NCI-H2081 treated with DMSO at 0.1 percent for 48 hours (cell line): ENCODE measurements around the gene CASQ1.

ENCODE experiments used
- DNase-seq: peaks from one replicate; lab custom pipeline; 2025; lab: John Stamatoyannopoulos, UW

The CASQ1 gene

DNA sequence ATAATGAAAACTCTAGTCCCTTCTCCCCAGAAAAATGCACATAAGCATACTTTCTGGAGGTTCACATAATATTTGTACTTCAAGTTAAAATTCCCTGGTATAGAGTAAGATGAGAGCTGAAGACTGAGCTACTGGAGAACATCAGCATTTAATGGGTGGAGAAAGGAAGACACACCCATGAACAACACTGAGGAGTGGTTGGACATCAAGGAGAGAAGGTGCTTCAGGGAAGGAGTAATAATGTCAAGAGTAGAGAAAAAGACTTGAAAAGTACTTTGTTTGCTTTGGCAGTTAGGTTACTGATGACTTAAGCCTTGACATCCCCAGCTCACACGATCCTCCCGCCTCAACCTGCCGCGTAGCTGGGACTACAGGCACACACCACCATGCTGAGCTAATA is 36.7 kb downstream of the CASQ1 start:
- no peak for DNase-seq

DNA sequence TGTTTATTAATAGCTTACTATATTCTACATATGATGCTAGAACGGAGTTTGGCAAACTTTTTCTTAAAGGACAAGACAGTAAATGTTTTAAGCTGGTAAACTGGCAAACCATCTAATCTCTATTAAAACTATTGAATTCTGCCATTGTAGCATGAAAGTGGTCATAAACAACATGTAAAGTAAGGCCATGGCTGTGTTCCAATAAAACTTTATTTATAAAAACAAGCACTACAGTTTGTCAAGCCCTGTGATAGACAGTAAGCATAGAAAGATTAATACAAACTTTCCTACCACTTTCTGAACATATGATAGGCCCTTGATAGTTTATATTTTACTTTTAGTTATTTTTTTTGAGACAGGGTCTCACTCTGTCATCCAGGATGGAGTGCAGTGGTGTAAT is 37.2 kb downstream of the CASQ1 start:
- no peak for DNase-seq

DNA sequence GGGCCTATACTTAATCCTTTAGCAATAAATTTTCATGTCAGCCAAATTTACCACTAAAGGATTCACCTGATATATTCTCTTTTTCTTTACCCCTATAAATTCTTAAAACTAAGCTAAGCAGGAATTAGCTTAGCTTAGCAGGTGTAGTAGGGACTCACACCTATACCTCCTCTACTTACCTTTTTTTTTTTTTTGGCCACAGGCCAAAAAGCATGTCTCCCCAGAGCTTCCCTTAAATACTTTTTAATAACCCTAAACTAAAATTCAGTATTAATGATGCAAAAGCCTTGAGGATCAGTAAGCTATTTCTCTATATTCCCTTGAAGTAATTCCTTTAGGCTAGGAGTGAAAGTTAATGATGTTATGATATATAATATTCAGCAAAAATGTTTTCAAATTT is 38.1 kb downstream of the CASQ1 start:
- DNase-seq = no peak

DNA sequence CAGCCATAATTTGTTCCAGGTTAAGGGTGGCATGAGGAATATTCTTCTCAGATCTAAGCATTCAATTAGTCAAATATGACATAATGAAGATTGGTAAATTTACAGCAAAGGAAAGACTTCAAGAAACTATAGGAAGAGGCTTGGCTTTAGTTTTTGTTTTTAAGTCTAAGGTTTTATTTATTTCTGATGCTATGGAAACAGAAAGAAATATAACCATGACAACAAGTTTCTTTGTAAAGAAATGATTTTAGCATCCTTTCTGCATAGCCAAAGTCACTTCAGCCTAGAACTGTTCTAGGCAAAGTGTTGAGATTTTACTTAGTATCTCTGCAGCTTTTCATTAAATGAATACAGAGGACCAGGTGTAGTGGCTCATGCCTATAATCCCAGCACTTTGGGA is 42.5 kb downstream of the CASQ1 start:
- DNase-seq = no peak

DNA sequence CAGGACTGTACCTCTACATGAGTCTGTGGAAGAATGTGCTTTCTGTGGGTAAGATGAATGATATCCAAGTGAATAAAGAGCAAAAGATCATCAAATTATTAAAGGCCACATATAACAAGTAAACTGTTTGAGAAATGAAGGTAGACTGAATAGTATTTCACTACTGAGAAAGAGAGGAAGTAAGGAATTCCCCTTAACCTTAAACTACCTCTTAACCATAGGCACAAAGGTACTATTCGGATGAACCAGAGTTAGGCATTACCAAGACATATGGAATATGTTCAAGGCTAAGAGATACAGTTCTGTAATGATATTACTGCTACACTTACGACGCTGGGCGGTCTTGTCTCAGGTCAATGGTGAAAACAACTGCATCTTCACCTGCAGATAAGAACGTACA is 46.4 kb downstream of the CASQ1 start:
- no peak for DNase-seq

DNA sequence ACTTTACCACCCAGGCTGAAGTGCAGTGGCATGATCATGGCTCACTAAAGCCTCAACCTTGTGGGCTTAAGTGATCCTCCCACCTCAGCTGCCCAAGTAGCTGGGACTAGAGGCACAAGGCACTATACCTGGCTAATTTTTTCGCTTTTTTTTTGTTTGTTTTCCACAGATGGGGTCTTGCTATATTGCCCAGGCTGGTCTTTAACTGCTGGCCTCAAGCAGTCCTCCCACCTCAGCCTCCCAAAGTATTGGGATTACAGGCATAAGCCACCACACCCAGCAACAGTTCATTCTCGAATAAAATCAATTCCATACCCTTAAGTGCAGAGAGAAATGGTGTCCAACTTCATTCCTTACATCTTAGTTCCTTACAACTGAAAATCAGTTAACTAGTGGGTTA is 47.2 kb downstream of the CASQ1 start:
- no peak for DNase-seq

DNA sequence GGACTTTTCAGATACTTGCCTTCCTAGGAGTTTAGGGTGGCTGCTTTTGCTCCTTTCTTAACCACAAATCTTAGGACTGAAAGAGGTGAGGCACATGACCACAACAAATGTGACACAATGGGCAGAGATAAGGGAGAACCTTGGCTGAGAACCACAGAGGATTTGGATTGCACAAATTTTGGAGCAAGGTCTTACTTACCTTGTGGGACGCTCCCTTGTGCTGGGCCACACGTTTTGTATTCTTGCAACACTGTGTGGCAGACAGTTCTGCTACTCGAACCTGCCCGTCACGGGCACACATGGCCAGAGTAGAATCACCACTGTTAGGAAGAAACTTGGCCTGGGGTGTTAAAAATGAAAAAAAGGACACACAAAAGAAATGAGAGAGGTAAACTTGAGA is 48.0 kb downstream of the CASQ1 start:
- no peak for DNase-seq

DNA sequence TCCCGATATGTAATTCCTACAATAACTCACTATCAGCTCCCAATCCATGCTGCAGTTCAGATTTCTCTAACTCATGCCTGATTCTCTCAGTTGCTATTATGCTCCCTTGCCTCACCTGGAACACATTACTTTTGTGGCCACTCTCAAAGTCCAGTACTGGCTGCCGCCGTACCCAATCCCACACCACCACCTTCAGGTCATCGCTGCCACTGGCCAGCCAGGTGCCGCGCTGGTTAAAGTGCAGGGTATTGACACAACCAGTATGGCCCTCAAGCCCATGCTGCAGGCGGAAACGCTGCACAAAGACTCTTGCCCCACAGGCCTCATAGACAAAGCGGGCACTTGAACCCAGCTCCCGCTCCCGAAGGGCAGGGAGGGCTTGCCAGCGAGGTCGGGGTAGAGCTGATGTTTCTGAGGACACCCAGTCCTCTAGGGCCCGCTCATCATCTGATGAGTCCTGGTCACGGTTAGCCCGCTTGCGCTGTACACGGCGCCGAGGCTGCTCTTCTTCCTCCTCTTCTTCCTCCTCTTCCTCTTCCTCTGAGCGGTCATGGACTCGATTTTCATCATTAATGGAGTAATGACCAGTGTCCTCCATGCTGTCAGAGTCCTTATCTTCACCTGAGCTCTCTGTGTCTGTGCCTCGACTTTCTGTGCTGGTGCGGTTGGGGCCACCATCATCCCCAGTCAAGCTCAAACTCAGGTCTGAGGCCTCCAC is 49.4 kb downstream of the CASQ1 start:
- no peak for DNase-seq

DNA sequence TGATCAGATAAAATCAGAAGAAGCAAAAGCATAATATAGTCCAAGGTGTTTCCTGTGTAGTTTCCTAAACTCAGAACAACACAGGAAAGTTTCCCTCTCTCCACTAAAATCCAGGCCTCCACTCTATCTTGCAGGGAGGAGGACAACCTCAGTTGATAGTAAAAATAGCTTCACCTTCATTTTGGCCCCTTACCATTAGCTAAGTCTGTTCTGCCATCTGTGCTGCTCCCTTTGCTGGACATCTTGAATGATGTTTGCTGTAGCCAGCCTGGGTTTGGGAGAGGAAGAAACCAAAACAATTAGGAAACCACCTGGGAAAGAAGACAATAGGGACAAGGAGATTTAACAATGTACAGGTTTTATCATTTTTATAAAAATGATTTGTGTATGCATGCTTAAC is 53.4 kb downstream of the CASQ1 start:
- no peak for DNase-seq

DNA sequence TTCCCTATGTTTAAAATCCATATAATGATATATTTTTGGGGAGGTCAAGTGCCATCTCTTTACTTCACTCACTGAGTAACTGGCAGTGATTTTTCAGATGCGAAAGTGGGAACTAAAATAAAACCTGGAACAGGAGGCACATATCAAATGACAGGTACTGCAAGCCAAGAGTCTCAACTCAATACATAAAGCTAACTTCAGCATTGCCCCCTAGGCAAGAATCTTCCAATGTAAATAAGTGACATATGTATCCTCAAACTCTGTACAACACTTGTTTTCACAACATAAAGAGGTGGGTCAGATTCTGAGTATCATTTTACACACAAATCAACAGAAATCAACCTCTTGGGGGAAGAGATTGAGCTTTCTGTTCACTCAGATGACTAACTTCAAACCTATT is 53.8 kb downstream of the CASQ1 start:
- no peak for DNase-seq

DNA sequence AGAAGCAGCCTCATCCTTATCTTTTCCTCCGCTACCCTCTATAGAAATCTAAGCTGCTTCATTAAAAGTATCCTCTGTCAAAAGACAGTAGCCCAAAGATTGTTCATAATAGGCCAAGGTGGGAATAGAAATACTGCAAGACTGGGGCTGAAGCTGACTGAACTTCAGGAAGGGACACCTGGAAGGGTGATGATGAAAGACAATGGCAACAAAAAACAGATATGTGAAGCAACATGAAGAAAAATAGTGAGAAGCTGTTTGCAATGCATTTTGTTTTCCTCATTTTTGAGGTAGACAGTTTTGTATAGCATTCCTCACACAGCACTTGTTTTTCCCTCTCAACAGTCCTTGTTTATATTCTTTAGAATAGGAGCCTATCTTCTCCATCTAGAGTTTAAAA is 55.1 kb downstream of the CASQ1 start:
- no peak for DNase-seq

DNA sequence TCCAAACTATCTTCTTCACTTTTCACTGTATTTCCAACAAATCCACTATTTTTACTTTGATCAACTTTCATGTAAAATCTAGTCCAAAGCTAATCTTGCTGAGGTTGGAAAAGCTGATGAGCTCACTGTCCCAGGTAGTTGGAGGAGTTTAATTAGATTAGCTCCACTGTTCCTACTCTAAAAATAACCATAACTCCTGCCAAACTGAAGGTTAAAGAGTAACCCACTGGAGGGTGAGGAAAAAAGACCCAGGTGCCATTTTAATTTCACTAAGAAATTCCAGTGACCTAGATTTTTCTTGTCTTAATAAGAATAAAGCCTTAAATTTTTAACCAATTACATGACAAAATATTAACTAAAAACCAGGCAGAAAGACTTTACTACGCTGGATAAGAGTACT is 56.7 kb downstream of the CASQ1 start:
- no peak for DNase-seq

DNA sequence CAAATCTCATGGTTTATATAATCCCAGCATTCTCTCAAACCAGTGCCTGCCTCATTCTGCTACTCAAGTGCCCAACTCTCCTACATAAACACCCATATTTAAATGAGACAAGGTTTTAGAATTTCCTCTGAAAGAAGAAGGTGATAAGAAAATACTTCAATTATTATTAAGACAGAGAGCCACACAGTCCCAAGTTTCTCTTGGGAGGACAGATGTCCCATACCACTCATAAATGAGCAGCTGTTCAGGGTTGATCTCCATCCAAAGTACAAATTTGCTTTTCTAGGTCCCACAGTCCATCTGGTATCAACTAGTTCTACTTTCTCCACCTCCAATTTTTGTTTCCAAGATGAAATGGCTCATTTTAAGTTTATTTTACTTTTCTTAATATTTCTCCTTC is 60.6 kb downstream of the CASQ1 start:
- no peak for DNase-seq
